GM23338 (cell line): Measurements from ENCODE around the gene CRNKL1. TPM values are rescaled to one million over a fixed set of nuclear protein-coding genes. Genes with fewer than 3 reads are reported as not detected.

Experiments
- ATAC-seq: fragments of 200-7000 bp; cut with Tn5 transposase; 3 replicates; pipeline ENCODE4 v1.9.1; 2020
- DNase-seq: peaks from one replicate; pipeline ENCODE4 v3.0.0-alpha.2; 2015; ENCODE audit warnings: low spot score
- H2AFZ ChIP-seq: fragments of 200-600 bp; sonication (generic); 2 replicates; pipeline ENCODE4 v1.8.0; 2016; ENCODE audit warnings: antibody characterized with exemption, mild to moderate bottlenecking, moderate library complexity
- H3F3A ChIP-seq: fragments of 200-600 bp; sonication (generic); replicated peaks from 2 replicates; pipeline ENCODE4 v1.8.0; 2017; ENCODE audit warnings: antibody characterized with exemption, mixed run types, low read depth
- H3K27ac ChIP-seq: fragments of 200-600 bp; sonication (generic); 2 replicates; pipeline ENCODE4 v1.6.1; 2016; ENCODE audit warnings: low read depth
- H3K27me3 ChIP-seq: fragments of 200-600 bp; sonication (generic); 2 replicates; pipeline ENCODE4 v1.8.0; 2016; ENCODE audit warnings: mild to moderate bottlenecking, mixed run types, moderate library complexity; ENCODE audit not compliant: insufficient read depth
- H3K36me3 ChIP-seq: fragments of 200-600 bp; sonication (generic); 2 replicates; pipeline ENCODE4 v1.8.0; 2016; ENCODE audit warnings: mild to moderate bottlenecking; ENCODE audit not compliant: insufficient read depth
- H3K4me1 ChIP-seq: fragments of 200-600 bp; sonication (generic); 2 replicates; pipeline ENCODE4 v1.8.0; 2016; ENCODE audit warnings: mild to moderate bottlenecking, moderate library complexity; ENCODE audit not compliant: insufficient read depth
- H3K4me2 ChIP-seq: fragments of 200-600 bp; sonication (generic); 2 replicates; pipeline ENCODE4 v1.7.1; 2017; ENCODE audit warnings: mixed run types
- H3K4me3 ChIP-seq: fragments of 200-600 bp; sonication (generic); 2 replicates; pipeline ENCODE4 v1.6.1; 2016; ENCODE audit warnings: mixed run types
- H3K79me2 ChIP-seq: fragments of 200-600 bp; sonication (generic); replicated peaks from 2 replicates; pipeline ENCODE4 v1.8.0; 2017; ENCODE audit warnings: mild to moderate bottlenecking; ENCODE audit not compliant: insufficient read depth
- H3K9me2 ChIP-seq: fragments of 200-600 bp; sonication (generic); 2 replicates; pipeline ENCODE4 v1.8.0; 2017; ENCODE audit not compliant: insufficient read depth
- H4K20me1 ChIP-seq: fragments of 200-600 bp; sonication (generic); replicated peaks from 2 replicates; pipeline ENCODE4 v1.8.0; 2017; ENCODE audit warnings: mild to moderate bottlenecking; ENCODE audit not compliant: insufficient read depth
- H3K27ac Mint-ChIP-seq: 2 replicates; pipeline ENCODE4 v1.8.0; 2020; ENCODE audit warnings: inconsistent platforms, mild to moderate bottlenecking, moderate library complexity, mixed read lengths
- H3K27me3 Mint-ChIP-seq: 3 replicates; pipeline ENCODE4 v1.8.0; 2022; ENCODE audit warnings: low read depth, mild to moderate bottlenecking, moderate library complexity, mixed read lengths, inconsistent platforms; ENCODE audit not compliant: insufficient read depth, poor library complexity
- H3K36me3 Mint-ChIP-seq: 3 replicates; pipeline ENCODE4 v1.8.0; 2021; ENCODE audit warnings: low read depth, mild to moderate bottlenecking, inconsistent platforms, moderate library complexity, mixed read lengths
- H3K4me1 Mint-ChIP-seq: 3 replicates; pipeline ENCODE4 v1.8.0; 2020; ENCODE audit warnings: mild to moderate bottlenecking, inconsistent platforms, mixed read lengths
- H3K4me3 Mint-ChIP-seq: 3 replicates; pipeline ENCODE4 v1.8.0; 2021; ENCODE audit warnings: moderate library complexity, mild to moderate bottlenecking, inconsistent platforms, mixed read lengths
- H3K9me3 Mint-ChIP-seq: 3 replicates; pipeline ENCODE4 v1.8.0; 2020; ENCODE audit warnings: moderate library complexity, mild to moderate bottlenecking, inconsistent platforms, mixed read lengths
- CREB1 ChIP-seq: fragments of 250-450 bp; sonication (Bioruptor Pico); IDR thresholded peaks from 2 replicates; pipeline ENCODE4 v1.5.0; 2020; ENCODE audit warnings: low read depth, mild to moderate bottlenecking, moderate library complexity
- CTCF ChIP-seq, 2 experiments: fragments of 200-600 bp in 1 of 2; sonication (generic) in 1 of 2; conservative IDR thresholded peaks; 2 replicates each; pipeline versions ENCODE4 v1.5.1 to v1.6.1; 2016 to 2017; ENCODE audit warnings: antibody characterized with exemption in 2 of 2, low read depth in 2 of 2, mild to moderate bottlenecking in 2 of 2, moderate library complexity in 1 of 2
- EZH2phosphoT487 ChIP-seq: fragments of 200-600 bp; sonication (generic); IDR thresholded peaks from one replicate; pipeline ENCODE4 v1.8.1; 2018; ENCODE audit warnings: antibody characterized with exemption; ENCODE audit not compliant: unreplicated experiment
- NANOG ChIP-seq: IDR thresholded peaks from 2 replicates; pipeline ENCODE4 v1.6.1; 2016; ENCODE audit warnings: antibody characterized with exemption, borderline replicate concordance
- REST ChIP-seq: IDR thresholded peaks from one replicate; pipeline ENCODE4 v1.6.1; 2018; ENCODE audit warnings: antibody characterized with exemption; ENCODE audit not compliant: unreplicated experiment
- ZNF114 ChIP-seq: fragments of 250-450 bp; sonication (Bioruptor Pico); IDR thresholded peaks from 2 replicates; pipeline ENCODE4 v1.5.0; 2020; ENCODE audit warnings: mild to moderate bottlenecking, moderate library complexity
- ZNF331 ChIP-seq: fragments of 250-450 bp; sonication (Bioruptor Pico); IDR thresholded peaks from 2 replicates; pipeline ENCODE4 v1.5.0; 2020; ENCODE audit warnings: low read depth, mild to moderate bottlenecking, moderate library complexity
- polyA plus RNA-seq: library from polyadenylated mRNA; unstranded; fragments of >200 nt; fragmentation: Nextera tagmentation; extraction: Ambion mirVana; gene quantifications from 2 replicates; pipeline ENCODE4 v1.2.1, GENCODE V29; 2016
- total RNA-seq: library from RNA; depleted of rRNA; stranded (reverse); fragments of >200 nt; shearing (Covaris generic); gene quantifications from 2 replicates; pipeline ENCODE4 v1.2.3, GENCODE V29; 2014
- TF ChIP-seq, protein P1 (sequence below): fragments of 250-450 bp; sonication (Bioruptor Pico); IDR thresholded peaks from 2 replicates; pipeline ENCODE4 v1.5.0; 2020; ENCODE audit warnings: mild to moderate bottlenecking, moderate library complexity

Gene CRNKL1
- total and polyA plus RNA-seq, 2 experiments from 2014 or later: 24.2 to 27.2 TPM

DNA sequence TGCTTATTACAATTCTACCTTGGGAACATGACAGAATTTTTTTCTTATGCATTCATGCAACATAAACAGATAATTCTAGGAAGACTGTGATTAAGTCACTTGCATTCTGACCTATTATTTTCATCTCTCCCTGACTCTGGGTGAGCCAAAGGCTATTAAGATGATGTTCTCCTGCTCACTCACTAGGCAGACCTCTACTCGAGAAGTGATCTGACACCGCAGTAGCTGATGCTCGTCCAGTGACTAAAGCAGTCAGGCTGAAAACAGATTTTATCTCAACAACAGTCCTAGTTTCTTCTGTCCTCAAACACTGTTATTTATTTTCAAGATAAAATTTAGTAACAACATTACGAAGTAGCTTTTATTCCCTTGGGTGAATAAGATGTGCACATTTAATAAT is 17.8 kb downstream of the CRNKL1 start:
- no peak overlapping the region for H3K4me3 ChIP-seq
- H3F3A ChIP-seq: no peaks in the 10 kb centered on the region
- H4K20me1 ChIP-seq: no peaks in the 10 kb centered on the region
- no peaks in the 10 kb centered on the region for H3K27me3 Mint-ChIP-seq
- H3K27me3 ChIP-seq: no peaks in the 10 kb centered on the region
- no peaks in the 10 kb centered on the region for H3K9me3 Mint-ChIP-seq
- TF ChIP-seq ZNF114: no peak
- TF ChIP-seq REST: no peak
- TF ChIP-seq, protein P1, sequence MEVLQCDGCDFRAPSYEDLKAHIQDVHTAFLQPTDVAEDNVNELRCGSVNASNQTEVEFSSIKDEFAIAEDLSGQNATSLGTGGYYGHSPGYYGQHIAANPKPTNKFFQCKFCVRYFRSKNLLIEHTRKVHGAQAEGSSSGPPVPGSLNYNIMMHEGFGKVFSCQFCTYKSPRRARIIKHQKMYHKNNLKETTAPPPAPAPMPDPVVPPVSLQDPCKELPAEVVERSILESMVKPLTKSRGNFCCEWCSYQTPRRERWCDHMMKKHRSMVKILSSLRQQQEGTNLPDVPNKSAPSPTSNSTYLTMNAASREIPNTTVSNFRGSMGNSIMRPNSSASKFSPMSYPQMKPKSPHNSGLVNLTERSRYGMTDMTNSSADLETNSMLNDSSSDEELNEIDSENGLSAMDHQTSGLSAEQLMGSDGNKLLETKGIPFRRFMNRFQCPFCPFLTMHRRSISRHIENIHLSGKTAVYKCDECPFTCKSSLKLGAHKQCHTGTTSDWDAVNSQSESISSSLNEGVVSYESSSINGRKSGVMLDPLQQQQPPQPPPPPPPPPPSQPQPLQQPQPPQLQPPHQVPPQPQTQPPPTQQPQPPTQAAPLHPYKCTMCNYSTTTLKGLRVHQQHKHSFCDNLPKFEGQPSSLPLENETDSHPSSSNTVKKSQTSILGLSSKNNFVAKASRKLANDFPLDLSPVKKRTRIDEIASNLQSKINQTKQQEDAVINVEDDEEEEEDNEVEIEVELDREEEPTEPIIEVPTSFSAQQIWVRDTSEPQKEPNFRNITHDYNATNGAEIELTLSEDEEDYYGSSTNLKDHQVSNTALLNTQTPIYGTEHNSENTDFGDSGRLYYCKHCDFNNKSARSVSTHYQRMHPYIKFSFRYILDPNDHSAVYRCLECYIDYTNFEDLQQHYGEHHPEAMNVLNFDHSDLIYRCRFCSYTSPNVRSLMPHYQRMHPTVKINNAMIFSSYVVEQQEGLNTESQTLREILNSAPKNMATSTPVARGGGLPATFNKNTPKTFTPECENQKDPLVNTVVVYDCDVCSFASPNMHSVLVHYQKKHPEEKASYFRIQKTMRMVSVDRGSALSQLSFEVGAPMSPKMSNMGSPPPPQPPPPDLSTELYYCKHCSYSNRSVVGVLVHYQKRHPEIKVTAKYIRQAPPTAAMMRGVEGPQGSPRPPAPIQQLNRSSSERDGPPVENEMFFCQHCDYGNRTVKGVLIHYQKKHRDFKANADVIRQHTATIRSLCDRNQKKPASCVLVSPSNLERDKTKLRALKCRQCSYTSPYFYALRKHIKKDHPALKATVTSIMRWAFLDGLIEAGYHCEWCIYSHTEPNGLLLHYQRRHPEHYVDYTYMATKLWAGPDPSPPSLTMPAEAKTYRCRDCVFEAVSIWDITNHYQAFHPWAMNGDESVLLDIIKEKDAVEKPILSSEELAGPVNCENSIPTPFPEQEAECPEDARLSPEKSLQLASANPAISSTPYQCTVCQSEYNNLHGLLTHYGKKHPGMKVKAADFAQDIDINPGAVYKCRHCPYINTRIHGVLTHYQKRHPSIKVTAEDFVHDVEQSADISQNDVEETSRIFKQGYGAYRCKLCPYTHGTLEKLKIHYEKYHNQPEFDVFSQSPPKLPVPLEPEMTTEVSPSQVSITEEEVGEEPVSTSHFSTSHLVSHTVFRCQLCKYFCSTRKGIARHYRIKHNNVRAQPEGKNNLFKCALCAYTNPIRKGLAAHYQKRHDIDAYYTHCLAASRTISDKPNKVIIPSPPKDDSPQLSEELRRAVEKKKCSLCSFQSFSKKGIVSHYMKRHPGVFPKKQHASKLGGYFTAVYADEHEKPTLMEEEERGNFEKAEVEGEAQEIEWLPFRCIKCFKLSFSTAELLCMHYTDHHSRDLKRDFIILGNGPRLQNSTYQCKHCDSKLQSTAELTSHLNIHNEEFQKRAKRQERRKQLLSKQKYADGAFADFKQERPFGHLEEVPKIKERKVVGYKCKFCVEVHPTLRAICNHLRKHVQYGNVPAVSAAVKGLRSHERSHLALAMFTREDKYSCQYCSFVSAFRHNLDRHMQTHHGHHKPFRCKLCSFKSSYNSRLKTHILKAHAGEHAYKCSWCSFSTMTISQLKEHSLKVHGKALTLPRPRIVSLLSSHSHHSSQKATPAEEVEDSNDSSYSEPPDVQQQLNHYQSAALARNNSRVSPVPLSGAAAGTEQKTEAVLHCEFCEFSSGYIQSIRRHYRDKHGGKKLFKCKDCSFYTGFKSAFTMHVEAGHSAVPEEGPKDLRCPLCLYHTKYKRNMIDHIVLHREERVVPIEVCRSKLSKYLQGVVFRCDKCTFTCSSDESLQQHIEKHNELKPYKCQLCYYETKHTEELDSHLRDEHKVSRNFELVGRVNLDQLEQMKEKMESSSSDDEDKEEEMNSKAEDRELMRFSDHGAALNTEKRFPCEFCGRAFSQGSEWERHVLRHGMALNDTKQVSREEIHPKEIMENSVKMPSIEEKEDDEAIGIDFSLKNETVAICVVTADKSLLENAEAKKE (CRISPR knock-in tag): no peak
- TF ChIP-seq CTCF (conservative IDR thresholded peaks at IDR 0.05; ENCODE audit: low read depth in 2 of 2): no peak
- TF ChIP-seq ZNF331 (CRISPR knock-in tag): no peak
- TF ChIP-seq NANOG: no peak
- TF ChIP-seq EZH2phosphoT487: no peak
- TF ChIP-seq CREB1 (CRISPR knock-in tag): no peak
- no peak overlapping the region for H3K27ac Mint-ChIP-seq
- H3K9me2 ChIP-seq: no peaks in the 10 kb centered on the region
- peaks cover 9% of the 10 kb centered on the region; the same call in 2 of the 3 replicates for H3K4me1 Mint-ChIP-seq
- H3K36me3 Mint-ChIP-seq: peaks cover 67% of the 10 kb centered on the region
- no peak overlapping the region for H3K4me2 ChIP-seq
- ATAC-seq: no peak
- H2AFZ ChIP-seq: no peak overlapping the region
- H3K4me3 Mint-ChIP-seq: no peak overlapping the region
- H3K27ac ChIP-seq: no peak overlapping the region
- H3K79me2 ChIP-seq: no peaks in the 10 kb centered on the region; the same call in 1 of the 2 replicates
- peaks cover 28% of the 10 kb centered on the region for H3K36me3 ChIP-seq
- no peak for DNase-seq
- H3K4me1 ChIP-seq: peaks cover 6% of the 10 kb centered on the region; the same call in 1 of the 2 replicates
